Measurements from ENCODE around the gene HS3ST5.
"Not testable (repeated sequence)": the region's sequence is repeated elsewhere in the genome, so short reads cannot be mapped to it uniquely, and the experiment has no call there.

Gene HS3ST5

GRCh38 chr6:114053791-114054190 lies 289.0 kb downstream of the HS3ST5 start:
- no peak for DNase-seq (ENCODE audit: low read depth, low spot score)
- ChIA-PET POLR2A (interaction anchor here (0.7 kb wide), 1 partner anchor 31 kb away, joined by 3 read pairs; no protein-coding TSS in a partner anchor), CTCF (interaction anchor here (1.1 to 2.7 kb wide), 2 partner anchors 43 to 55 kb away, joined by 3 to 7 read pairs; no protein-coding TSS in a partner anchor)
- no peak for TF ChIP-seq CTCF (IDR thresholded peaks at IDR 0.05; ENCODE audit: insufficient read depth, low read length, missing control alignments)
- no peak overlapping the region for H3K4me3 ChIP-seq (ENCODE audit: low read depth, low read length)

GRCh38 chr6:114052141-114052540 lies 290.7 kb downstream of the HS3ST5 start:
- TF ChIP-seq CTCF (IDR thresholded peaks at IDR 0.05; ENCODE audit: insufficient read depth, low read length, missing control alignments): no peak
- H3K4me3 ChIP-seq (ENCODE audit: low read depth, low read length): no peak overlapping the region
- POLR2A ChIA-PET: no interaction called here
- CTCF ChIA-PET: interaction anchor here (1.5 to 1.8 kb wide), 2 partner anchors 9 to 57 kb away, joined by 6 read pairs; no protein-coding TSS in a partner anchor
- no peak for DNase-seq (ENCODE audit: low read depth, low spot score)

GRCh38 chr6:114051031-114051430 lies 291.8 kb downstream of the HS3ST5 start:
- no peak overlapping the region for H3K4me3 ChIP-seq (ENCODE audit: low read depth, low read length)
- POLR2A ChIA-PET: no interaction called here
- TF ChIP-seq CTCF (IDR thresholded peaks at IDR 0.05; ENCODE audit: insufficient read depth, low read length, missing control alignments): no peak
- CTCF ChIA-PET: interaction anchor here (1.2 to 1.5 kb wide), 2 partner anchors 13 to 56 kb away, joined by 4 to 6 read pairs; no protein-coding TSS in a partner anchor
- DNase-seq (ENCODE audit: low read depth, low spot score): no peak

- DNase-seq (ENCODE audit: low read depth, low spot score): no peak
- ChIA-PET CTCF (interaction anchor here (1.2 kb wide), 1 partner anchor 12 kb away, joined by 4 read pairs; no protein-coding TSS in a partner anchor), POLR2A (no interaction called here)
- H3K4me3 ChIP-seq (ENCODE audit: low read depth, low read length): no peak overlapping the region
- TF ChIP-seq CTCF (IDR thresholded peaks at IDR 0.05; ENCODE audit: insufficient read depth, low read length, missing control alignments): no peak
These were observed 293.4 kb downstream of the HS3ST5 start for GRCh38 chr6:114049367-114049966.

- DNase-seq (ENCODE audit: low read depth, low spot score); CTCF ChIA-PET; POLR2A ChIA-PET; H3K4me3 ChIP-seq (ENCODE audit: low read depth, low read length): not testable (repeated sequence)
These were observed 298.3 kb downstream of the HS3ST5 start for GRCh38 chr6:114044566-114044965.

GRCh38 chr6:114042267-114043016 lies 300.4 kb downstream of the HS3ST5 start:
- ChIA-PET POLR2A (no interaction called here), CTCF (no interaction called here)
- no peak overlapping the region for H3K4me3 ChIP-seq (ENCODE audit: low read depth, low read length)

More at GRCh38 chr6:114042267-114043016, 300.4 kb downstream of the HS3ST5 start:
- TF ChIP-seq CTCF (IDR thresholded peaks at IDR 0.05; ENCODE audit: insufficient read depth, low read length, missing control alignments): no peak
- no peak for DNase-seq (ENCODE audit: low read depth, low spot score)

Data from AG04449 (cell line).